Gastroesophageal sphincter (tissue), 4 donors: ENCODE measurements around the gene DOCK6. TPM values are rescaled to one million over a fixed set of nuclear protein-coding genes. Genes with fewer than 3 reads are reported as not detected.

ENCODE experiments used
- ATAC-seq: fragments of 150-250 bp; one replicate; pipeline ENCODE4 v1.9.1; 2016; ENCODE audit warnings: mild to moderate bottlenecking, moderate library complexity
- H3K27ac ChIP-seq, 4 donors: fragments of 200-600 bp; sonication (generic) in 3 of 4; 1 replicate in 3 of 4; 2 replicates in 1 of 4; pipeline ENCODE4 v1.5.1; 2016 to 2019
- H3K27me3 ChIP-seq: fragments of 200-600 bp; sonication (generic); one replicate; pipeline ENCODE4 v1.5.1; 2019
- H3K36me3 ChIP-seq, 2 donors: fragments of 200-600 bp; sonication (generic); one replicate each; pipeline ENCODE4 v1.5.1; 2019; ENCODE audit warnings: control low read depth in 1 of 2
- H3K4me1 ChIP-seq, 3 donors: fragments of 200-600 bp; sonication (generic); 1 replicate in 2 of 3; 2 replicates in 1 of 3; pipeline ENCODE4 v1.5.1; 2016 to 2019; ENCODE audit warnings: control low read depth in 2 of 3
- H3K4me3 ChIP-seq, 2 donors: fragments of 200-600 bp; sonication (generic); one replicate each; pipeline ENCODE4 v1.5.1; 2019; ENCODE audit warnings: mild to moderate bottlenecking in 1 of 2, moderate library complexity in 1 of 2
- H3K9me3 ChIP-seq, 3 donors: fragments of 200-600 bp; sonication (generic); one replicate each; pipeline ENCODE4 v1.5.1; 2017 to 2019; ENCODE audit warnings: control low read depth in 2 of 3
- EP300 ChIP-seq: sonication (generic); formaldehyde crosslinking; IDR thresholded peaks from one replicate; pipeline ENCODE4 v1.6.1; 2017; ENCODE audit warnings: antibody characterized with exemption, mild to moderate bottlenecking
- POLR2A ChIP-seq, 2 donors: fragments of 450-650 bp; IDR thresholded peaks; one replicate each; pipeline ENCODE4 v1.6.1; 2017; ENCODE audit warnings: antibody characterized with exemption in 2 of 2, mild to moderate bottlenecking in 2 of 2, moderate library complexity in 1 of 2
- POLR2AphosphoS5 ChIP-seq: sonication (generic); formaldehyde crosslinking; IDR thresholded peaks from one replicate; pipeline ENCODE4 v1.6.1; 2017; ENCODE audit warnings: antibody characterized with exemption
- WGBS, 2 donors: methylation state at CpG; one replicate each; pipeline ENCODE4 v1.1.5; 2018; ENCODE audit warnings: low coverage in 1 of 2; 5-methylcytosine and 5-hydroxymethylcytosine counted together
- total RNA-seq, 4 donors: library from RNA; depleted of rRNA; stranded (reverse); fragments of >200 nt; gene quantifications; one replicate each; pipeline ENCODE4 v1.1.0, GENCODE V29; 2016
- TF ChIP-seq, protein P1 (sequence below), 4 experiments: fragments of 200-600 bp in 2 of 4; fragments of 450-650 bp in 2 of 4; sonication (generic) in 1 of 4; IDR thresholded peaks; one replicate each; pipeline ENCODE4 v1.5.1; 2017 to 2019; ENCODE audit warnings: antibody characterized with exemption in 4 of 4, mild to moderate bottlenecking in 2 of 4, moderate library complexity in 2 of 4

The DOCK6 gene
- total RNA-seq, 4 donors from 2014 or later = 18.5 to 43.1 (median 29.1) TPM

DNA sequence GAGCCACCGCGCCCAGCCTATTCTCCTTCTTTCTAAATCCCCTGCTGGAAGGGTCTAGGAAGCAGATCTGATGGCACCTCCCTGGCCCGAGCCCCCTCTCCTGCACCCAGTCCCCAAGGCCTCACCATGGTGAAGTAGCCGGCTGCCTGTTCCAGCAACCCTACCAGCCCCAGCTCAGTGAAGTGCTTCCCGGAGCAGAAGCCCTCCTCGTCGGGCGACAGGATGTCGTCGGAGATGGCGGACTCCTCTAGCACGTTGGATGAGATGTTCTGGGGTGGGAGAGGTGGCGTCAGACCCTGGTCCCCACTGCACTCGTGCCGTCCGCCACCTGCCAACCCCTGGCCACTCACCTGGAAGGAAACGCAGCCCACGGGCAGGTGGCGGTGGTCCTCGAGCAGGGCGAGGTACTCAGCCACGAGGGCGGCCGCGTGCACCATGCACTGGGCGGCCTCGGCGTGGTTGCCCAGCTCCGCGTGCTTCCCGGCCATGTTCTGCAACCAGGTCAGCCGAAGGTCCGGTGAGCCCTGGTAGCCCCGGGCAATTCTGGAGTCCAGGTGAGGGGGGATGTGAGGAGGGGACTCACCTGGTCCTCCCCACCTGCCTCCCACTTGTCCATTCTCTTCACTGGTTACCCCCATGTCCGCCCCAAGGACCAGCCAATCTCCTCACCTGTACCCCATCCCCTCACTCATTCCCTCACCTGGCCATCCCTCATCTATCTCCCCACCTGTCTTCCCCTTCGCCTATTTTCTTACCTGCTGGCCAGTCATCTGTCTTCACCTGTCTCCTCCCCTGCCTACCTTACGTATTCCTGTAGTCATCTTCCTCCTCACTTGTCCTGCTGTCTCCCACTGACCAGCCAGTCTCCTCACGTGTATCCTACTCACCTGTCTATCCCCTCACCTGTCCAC is 53.5 kb downstream of the DOCK6 start:
- peaks cover 0 to 56% of the 10 kb centered on the region in 2 donors for H3K36me3 ChIP-seq
- no peaks in the 10 kb centered on the region for H3K9me3 ChIP-seq
- H3K4me1 ChIP-seq = peaks cover 4 to 20% (median 14%) of the 10 kb centered on the region in 3 donors
- H3K27me3 ChIP-seq = no peaks in the 10 kb centered on the region
- ATAC-seq = peak; percentile 21
- peak overlapping the region in 2 of 4 donors; percentile 37 to 95 for H3K27ac ChIP-seq
- H3K4me3 ChIP-seq = no peak overlapping the region
- no peak for TF ChIP-seq EP300
- no peak for TF ChIP-seq POLR2AphosphoS5
- WGBS, 2 donors = 56 to 77% methylated on average over 3 to 13 of the region's 38 CpGs

DNA sequence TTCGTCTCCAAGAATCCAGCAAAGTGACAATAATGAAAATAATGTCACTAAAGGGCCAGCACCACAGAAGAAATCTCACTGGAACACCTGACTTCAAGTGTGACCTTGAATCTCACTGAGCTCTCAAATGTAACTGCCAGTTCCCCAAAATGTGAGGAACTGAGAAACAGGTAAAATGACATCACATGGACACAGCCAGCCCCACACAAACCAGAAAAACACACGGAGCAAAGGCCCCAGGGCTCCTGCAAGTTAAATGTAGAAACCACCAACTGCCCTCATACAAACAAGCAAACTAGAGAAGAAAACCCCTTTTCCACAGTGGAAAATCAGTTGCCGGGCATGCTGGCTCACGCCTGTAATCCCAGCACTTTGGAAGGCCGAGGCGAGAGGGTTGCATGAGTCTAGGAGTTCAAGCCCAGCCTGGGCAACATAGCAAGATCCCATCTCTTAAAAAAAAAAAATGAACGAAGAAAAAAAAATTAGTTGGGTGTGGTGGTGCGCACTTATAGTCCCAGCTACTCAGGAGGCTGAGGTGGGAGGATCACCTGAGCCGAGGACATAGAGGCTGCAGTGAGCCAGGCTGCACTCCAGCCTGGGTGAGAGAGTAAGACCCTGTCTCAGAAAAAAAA is 56.3 kb downstream of the DOCK6 start:
- TF ChIP-seq EP300 = no peak
- no peak for TF ChIP-seq POLR2AphosphoS5
- TF ChIP-seq, protein P1, sequence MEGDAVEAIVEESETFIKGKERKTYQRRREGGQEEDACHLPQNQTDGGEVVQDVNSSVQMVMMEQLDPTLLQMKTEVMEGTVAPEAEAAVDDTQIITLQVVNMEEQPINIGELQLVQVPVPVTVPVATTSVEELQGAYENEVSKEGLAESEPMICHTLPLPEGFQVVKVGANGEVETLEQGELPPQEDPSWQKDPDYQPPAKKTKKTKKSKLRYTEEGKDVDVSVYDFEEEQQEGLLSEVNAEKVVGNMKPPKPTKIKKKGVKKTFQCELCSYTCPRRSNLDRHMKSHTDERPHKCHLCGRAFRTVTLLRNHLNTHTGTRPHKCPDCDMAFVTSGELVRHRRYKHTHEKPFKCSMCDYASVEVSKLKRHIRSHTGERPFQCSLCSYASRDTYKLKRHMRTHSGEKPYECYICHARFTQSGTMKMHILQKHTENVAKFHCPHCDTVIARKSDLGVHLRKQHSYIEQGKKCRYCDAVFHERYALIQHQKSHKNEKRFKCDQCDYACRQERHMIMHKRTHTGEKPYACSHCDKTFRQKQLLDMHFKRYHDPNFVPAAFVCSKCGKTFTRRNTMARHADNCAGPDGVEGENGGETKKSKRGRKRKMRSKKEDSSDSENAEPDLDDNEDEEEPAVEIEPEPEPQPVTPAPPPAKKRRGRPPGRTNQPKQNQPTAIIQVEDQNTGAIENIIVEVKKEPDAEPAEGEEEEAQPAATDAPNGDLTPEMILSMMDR (IDR thresholded peaks at IDR 0.05) = no peak
- no peak for TF ChIP-seq POLR2A (IDR thresholded peaks at IDR 0.05)
- ATAC-seq = no peak
- H3K27me3 ChIP-seq = no peaks in the 10 kb centered on the region
- peaks cover 8 to 44% (median 30%) of the 10 kb centered on the region in 3 donors for H3K4me1 ChIP-seq
- no peak overlapping the region for H3K4me3 ChIP-seq
- H3K27ac ChIP-seq = peak overlapping the region in 2 of 4 donors; percentile 95 to 96
- peaks cover 0 to 41% of the 10 kb centered on the region in 2 donors for H3K36me3 ChIP-seq
- 62 to 78% methylated on average over 6 to 7 of the region's 9 CpGs for WGBS, 2 donors
- H3K9me3 ChIP-seq = no peaks in the 10 kb centered on the region

DNA sequence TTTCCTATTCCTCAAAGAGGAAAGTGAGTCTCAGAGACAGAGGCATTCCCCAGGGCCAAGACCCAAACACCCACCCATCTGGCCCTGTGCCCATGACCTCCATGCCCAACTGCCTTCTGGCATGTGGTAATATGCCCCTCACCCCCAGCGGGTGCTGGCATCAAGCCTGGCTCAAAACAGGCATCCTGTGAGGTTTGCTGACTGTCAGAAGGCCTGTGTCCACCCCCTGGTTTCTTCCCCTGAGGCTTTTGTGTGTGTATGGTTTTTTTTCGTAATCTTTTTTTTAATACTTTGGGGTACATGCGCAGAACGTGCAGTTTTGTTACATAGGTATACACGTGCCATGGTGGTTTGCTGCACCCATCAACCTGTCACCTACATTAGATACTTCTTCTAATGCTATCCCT is 57.4 kb downstream of the DOCK6 start:
- no peaks in the 10 kb centered on the region for H3K9me3 ChIP-seq
- peak overlapping the region; percentile 85 to 99 (median 96) for H3K27ac ChIP-seq
- no peaks in the 10 kb centered on the region for H3K27me3 ChIP-seq
- 13 to 31% methylated on average over 4 to 5 of the region's 5 CpGs for WGBS, 2 donors
- peaks cover 0 to 46% of the 10 kb centered on the region in 2 donors for H3K36me3 ChIP-seq
- ATAC-seq = no peak
- peaks cover 8 to 44% (median 30%) of the 10 kb centered on the region in 3 donors for H3K4me1 ChIP-seq
- TF ChIP-seq POLR2AphosphoS5 (peak; percentile 72), EP300 (no peak)
- H3K4me3 ChIP-seq = no peak overlapping the region

DNA sequence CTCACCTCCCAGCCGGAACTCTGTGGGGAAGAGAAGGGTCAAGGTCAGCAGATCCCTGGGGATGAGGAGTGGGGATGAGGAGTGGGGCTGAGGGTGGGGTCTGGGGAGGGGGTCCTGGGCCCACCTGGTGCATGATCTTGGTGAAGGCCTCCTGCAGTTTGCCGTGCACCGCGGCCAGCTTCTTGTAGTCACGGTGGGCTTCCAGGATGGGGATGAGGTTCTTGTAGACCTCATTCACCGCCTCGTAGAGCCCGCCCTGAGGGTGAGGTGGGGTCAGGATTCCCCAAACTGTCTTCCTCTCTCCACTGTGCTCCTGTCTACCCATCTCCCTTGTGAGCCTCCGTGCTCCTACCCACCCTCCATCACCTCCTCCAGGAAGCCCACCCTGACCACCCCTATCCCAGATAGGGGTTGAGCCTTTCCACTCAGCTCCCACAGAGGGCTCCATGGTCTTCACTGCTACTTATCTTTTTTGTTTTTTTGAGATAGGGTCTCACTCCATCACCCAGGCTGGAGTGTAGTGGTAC is 58.2 kb downstream of the DOCK6 start:
- ATAC-seq = no peak
- Histone ChIP-seq H3K27me3 (no peaks in the 10 kb centered on the region), H3K4me1 (peaks cover 8 to 49% (median 30%) of the 10 kb centered on the region in 3 donors), H3K27ac (peak overlapping the region; percentile 85 to 99 (median 96)), H3K36me3 (peaks cover 0 to 51% of the 10 kb centered on the region in 2 donors), H3K9me3 (no peaks in the 10 kb centered on the region), H3K4me3 (peak overlapping the region; percentile 3 to 42)
- WGBS, 2 donors = 53 to 73% methylated on average over 2 to 3 of the region's 9 CpGs
- TF ChIP-seq, protein P1 (IDR thresholded peaks at IDR 0.05) = peak in 1 of 4 experiments; percentile 32
- TF ChIP-seq EP300 = no peak

DNA sequence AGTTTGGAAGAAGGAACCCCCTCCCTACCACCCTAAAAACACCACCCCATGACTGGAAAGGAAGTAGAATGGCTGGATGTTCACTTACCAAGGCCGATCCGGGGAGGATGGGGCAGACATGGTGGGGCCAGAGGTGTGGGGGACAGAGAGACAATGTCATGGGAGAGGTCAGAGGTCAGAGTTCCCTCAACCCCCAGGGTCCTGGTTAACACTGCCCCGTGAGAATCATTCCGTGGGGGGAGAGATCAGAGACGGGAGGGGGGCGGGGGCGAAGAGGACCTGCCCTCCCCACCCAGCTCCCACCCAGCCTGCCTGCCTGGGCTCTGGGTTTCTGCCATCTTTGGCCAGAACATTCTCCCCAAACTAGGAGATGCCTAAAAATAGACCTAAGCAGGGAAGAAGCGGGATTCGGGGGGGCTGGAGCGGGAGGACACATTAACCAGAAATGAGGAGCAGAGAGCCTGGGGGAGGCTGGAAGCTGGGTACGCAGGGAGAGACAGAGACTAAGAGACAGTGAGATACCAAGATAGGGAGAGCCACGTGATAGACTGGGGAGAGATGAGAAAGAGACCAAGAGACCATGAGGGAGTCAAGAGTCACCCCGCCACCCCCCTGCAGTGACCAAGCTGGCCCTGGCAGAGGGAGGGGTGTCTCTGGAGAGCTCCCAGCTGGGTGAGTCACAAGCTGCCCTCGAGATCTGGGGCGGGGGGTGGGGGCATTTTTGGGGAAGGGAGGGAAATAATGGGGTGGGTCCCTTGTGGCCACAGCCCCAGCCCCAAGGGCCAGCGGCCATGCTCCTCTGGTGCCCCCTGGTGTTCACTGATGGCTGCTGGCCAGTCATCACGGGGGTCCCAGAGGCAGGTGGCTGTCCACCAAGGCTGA is 58.9 kb downstream of the DOCK6 start:
- 0 to 10% methylated on average over 3 to 9 of the region's 17 CpGs for WGBS, 2 donors
- Histone ChIP-seq H3K36me3 (peaks cover 0 to 44% of the 10 kb centered on the region in 2 donors), H3K9me3 (no peaks in the 10 kb centered on the region), H3K27me3 (no peaks in the 10 kb centered on the region), H3K4me3 (peak overlapping the region; percentile 3 to 42), H3K4me1 (peaks cover 8 to 56% (median 30%) of the 10 kb centered on the region in 3 donors), H3K27ac (peak overlapping the region; percentile 85 to 99 (median 96))
- TF ChIP-seq POLR2A (IDR thresholded peaks at IDR 0.05) (no peak), POLR2AphosphoS5 (peak; percentile 85), EP300 (no peak)
- TF ChIP-seq, protein P1 (IDR thresholded peaks at IDR 0.05) = peak in 3 of 4 experiments; percentile 92 to 100 (median 94)
- ATAC-seq = peak; percentile 86
